Retinal pigment epithelial cell (primary cell): ENCODE measurements around the gene AMH.

Source experiments
- DNase-seq: peaks from one replicate; pipeline ENCODE4 v3.0.0-alpha.2; 2010; ENCODE audit warnings: low read depth
- H3K4me3 ChIP-seq: 2 replicates; pipeline ENCODE4 v1.5.1; 2011; ENCODE audit warnings: mild to moderate bottlenecking, low read length, control low read depth, moderate library complexity
- TF ChIP-seq, protein P1 (sequence below): conservative IDR thresholded peaks from 2 replicates; pipeline ENCODE4 v1.5.1; 2011; ENCODE audit warnings: low read depth, low read length, control low read depth, inconsistent platforms

The AMH gene

DNA sequence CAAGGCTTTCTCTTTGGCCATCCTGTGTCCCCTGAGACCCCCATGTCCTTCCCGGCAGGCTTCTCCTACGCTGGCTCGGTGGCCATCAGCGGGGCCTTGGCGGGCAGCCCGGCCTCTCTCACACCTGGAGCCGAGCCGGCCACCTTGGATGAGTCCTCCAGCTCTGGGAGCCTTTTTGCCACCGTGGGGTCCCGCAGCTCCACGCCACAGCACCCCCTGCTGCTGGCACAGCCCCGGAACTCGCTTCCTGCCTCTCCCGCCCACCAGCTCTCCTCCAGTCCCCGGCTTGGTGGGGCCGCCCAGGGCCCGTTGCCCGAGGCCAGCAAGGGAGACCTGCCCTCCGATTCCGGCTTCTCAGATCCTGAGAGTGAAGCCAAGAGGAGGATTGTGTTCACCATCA, 27.2 kb upstream of the AMH start:
- H3K4me3 ChIP-seq, result no peak overlapping the region
- no peak for DNase-seq
- TF ChIP-seq, protein P1, sequence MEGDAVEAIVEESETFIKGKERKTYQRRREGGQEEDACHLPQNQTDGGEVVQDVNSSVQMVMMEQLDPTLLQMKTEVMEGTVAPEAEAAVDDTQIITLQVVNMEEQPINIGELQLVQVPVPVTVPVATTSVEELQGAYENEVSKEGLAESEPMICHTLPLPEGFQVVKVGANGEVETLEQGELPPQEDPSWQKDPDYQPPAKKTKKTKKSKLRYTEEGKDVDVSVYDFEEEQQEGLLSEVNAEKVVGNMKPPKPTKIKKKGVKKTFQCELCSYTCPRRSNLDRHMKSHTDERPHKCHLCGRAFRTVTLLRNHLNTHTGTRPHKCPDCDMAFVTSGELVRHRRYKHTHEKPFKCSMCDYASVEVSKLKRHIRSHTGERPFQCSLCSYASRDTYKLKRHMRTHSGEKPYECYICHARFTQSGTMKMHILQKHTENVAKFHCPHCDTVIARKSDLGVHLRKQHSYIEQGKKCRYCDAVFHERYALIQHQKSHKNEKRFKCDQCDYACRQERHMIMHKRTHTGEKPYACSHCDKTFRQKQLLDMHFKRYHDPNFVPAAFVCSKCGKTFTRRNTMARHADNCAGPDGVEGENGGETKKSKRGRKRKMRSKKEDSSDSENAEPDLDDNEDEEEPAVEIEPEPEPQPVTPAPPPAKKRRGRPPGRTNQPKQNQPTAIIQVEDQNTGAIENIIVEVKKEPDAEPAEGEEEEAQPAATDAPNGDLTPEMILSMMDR, result peak; percentile 27

DNA sequence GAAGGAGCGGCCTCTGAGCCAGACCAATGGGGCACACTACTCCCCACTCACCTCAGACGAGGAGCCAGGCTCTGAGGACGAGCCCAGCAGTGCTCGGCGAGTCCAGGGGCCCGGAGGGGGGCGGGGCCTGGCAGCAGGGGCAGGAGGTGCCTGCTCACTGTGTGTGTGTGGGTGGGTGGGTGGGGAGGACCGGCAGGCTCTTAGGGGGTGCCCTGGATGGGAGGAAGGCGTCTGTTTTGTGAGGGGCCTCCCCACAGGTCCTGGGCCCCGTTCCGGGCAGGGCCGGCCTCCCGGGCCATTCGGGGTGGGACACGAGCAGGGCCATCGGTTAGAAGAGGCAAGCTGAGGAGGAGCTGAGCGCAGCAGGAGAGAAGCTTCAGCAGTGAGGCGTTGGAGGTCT, 25.7 kb upstream of the AMH start:
- TF ChIP-seq, protein P1, result no peak
- no peak for DNase-seq
- no peak overlapping the region for H3K4me3 ChIP-seq

DNA sequence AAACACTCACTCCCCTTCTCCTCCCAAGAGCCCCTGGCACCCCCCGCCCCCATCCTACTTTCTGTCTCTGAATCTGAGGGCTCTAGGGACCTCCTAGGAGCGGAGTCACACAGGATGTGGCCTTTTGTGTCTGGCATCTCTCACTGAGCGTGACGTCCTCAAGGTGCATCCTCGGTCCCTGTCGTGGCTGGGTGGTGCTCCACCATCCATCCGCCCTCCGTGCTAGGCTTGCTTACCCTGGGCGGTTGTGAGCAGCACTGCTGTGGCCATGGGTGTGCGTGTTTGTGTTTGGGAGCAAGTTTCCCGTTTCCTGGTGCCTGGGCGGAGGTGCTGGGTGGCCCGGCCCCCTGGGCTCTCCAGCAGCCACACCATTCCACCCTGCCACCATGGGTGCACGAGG, 25.2 kb upstream of the AMH start:
- no peak overlapping the region for H3K4me3 ChIP-seq
- no peak for DNase-seq
- TF ChIP-seq, protein P1, result no peak

DNA sequence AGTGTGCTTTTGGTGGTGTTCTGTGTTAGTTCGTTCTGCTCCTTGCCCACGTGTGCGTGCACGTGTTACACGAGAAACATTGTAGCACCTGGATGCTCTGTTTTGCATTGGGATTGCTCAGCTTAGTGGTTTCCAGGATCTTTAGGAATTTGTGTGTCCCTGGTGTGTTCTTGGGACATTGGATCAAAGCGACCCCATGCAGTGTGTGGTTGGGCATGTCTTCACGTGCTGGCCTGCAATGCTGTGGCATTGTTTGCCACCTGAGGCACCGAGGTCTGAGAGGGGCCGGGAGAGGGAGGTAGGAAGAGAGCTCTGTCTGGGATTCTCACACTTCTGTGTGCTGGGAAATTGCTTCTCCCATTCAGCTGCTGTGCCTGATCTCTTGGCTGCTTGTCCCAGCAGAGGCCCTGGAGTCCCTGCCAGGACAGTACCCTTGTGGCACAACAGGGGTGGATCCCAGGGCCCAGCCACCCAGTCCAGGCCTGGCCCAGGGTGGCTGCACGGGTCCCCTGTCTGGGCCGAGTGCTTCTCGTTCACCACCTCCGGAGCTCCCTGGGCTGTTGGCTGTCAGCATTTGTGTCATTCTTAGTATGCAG, 24.3 kb upstream of the AMH start:
- H3K4me3 ChIP-seq, result no peak overlapping the region
- no peak for DNase-seq
- TF ChIP-seq, protein P1, result no peak

DNA sequence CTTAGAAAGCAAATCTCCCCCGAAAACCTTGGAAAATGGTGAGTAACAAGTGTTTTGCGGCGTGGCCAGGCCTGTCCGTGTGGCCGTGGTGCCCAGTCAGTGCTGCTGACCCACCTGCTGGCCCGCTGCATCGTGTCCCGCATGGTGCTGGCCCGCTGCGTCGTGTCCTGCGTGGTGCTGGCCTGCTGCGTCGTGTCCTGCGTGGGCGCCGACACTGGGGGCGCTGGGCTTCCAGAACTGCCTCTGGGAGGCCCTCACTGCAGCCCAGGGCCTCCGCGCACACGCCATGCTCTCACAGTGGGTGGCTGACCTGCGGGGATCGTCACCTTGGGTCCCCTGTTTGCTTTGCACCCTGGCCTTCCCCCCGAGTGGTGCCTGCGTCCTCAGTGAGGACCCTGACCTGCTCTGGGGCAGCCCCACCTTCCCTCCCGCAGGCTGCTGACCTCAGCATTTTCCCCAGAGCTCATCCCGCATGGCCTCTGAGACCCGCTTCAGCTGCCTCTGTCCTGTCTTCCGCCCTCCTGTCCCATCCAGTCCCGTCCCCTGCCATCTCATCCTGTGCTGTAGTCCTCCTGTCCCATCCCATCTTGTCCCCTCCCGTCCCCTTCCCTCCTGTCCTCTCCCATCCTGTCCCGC, 23.6 kb upstream of the AMH start:
- TF ChIP-seq, protein P1, result no peak
- H3K4me3 ChIP-seq, result no peak overlapping the region
- no peak for DNase-seq

DNA sequence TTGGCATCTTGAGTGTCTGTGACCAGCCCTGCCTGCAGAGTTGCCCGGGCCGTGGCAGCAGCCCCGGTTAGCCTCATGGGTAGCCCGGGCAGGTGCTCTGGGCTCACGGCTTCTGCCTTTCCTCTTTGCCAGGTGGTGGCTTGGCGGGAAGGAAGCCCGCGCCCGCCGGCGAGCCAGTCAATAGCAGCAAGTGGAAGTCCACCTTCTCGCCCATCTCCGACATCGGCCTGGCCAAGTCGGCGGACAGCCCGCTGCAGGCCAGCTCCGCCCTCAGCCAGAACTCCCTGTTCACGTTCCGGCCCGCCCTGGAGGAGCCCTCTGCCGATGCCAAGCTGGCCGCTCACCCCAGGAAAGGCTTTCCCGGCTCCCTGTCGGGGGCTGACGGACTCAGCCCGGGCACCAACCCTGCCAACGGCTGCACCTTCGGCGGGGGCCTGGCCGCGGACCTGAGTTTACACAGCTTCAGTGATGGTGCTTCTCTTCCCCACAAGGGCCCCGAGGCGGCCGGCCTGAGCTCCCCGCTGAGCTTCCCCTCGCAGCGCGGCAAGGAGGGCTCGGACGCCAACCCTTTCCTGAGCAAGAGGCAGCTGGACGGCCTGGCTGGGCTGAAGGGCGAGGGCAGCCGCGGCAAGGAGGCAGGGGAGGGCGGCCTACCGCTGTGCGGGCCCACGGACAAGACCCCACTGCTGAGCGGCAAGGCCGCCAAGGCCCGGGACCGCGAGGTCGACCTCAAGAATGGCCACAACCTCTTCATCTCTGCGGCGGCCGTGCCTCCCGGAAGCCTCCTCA, 22.9 kb upstream of the AMH start:
- TF ChIP-seq, protein P1, result no peak
- DNase-seq, result no peak
- H3K4me3 ChIP-seq, result no peak overlapping the region
